Measurements from ENCODE around the gene TRPC4AP. TPM values are rescaled to one million over a fixed set of nuclear protein-coding genes. Genes with fewer than 3 reads are reported as not detected.

Gene TRPC4AP
- total and polyA plus RNA-seq, 2 of the 8 experiments (the other 6 are each of a cell fraction or from before 2014, with no cell fraction given): 73.1 to 74.8 TPM

GRCh38 chr20:35088231-35089145 lies 4.1 kb downstream of the TRPC4AP start:
- FAIRE-seq: no peak
- CTCF ChIA-PET (ENCODE audit: partially characterized antibody): interaction anchor here (0.6 to 1.5 kb wide), 3 partner anchors 31 to 176 kb away, joined by 3 to 4 read pairs (median 3); no protein-coding TSS in a partner anchor
- POLR2A ChIA-PET (ENCODE audit: partially characterized antibody): interaction anchor here (1.0 to 1.4 kb wide), 3 partner anchors 8 to 173 kb away, joined by 3 read pairs; no protein-coding TSS in a partner anchor

More at GRCh38 chr20:35088231-35089145, 4.1 kb downstream of the TRPC4AP start:
- H3K23me2 ChIP-seq (ENCODE audit: low read depth, low read length): peaks cover 9% of the 10 kb centered on the region
- H2AFZ ChIP-seq (ENCODE audit: low read length): no peak overlapping the region
- H3K79me1 ChIP-seq (ENCODE audit: low read depth, low read length): peaks cover 2% of the 10 kb centered on the region; the same call in 1 of the 2 replicates
- no peak overlapping the region for H3K18ac ChIP-seq (ENCODE audit: extremely low read depth, low read length)
- no peak overlapping the region for H2BK20ac ChIP-seq (ENCODE audit: low read length)
- no peak overlapping the region for H4K5ac ChIP-seq (ENCODE audit: insufficient read length, low read depth, low read length)
- H3K4me2 ChIP-seq (ENCODE audit: insufficient read depth in 1 of 2, low read depth in 2 of 2, low read length in 2 of 2): no peak overlapping the region
- no peak overlapping the region for H3K9ac ChIP-seq (replicated peaks in 1 of 4; ENCODE audit: extremely low read depth in 1 of 4, low read depth in 3 of 4, low read length in 3 of 4)
- H4K91ac ChIP-seq (replicated peaks; ENCODE audit: insufficient read length, low read length): no peak overlapping the region
- no peak overlapping the region for H3K14ac ChIP-seq (ENCODE audit: insufficient read length)
- no peaks in the 10 kb centered on the region for H3K9me3 ChIP-seq (ENCODE audit: insufficient read depth in 2 of 2, low read depth in 1 of 2, low read length in 1 of 2)
- no peak overlapping the region for H2BK12ac ChIP-seq (ENCODE audit: low read depth, low read length)
- H3K4me1 ChIP-seq (replicated peaks in 1 of 4; ENCODE audit: control insufficient read depth in 3 of 4, insufficient read depth in 4 of 4, low read length in 3 of 4): peaks cover 0 to 10% (median 4%) of the 10 kb centered on the region in 4 experiments; a peak in 5 of 7 replicates
- peaks cover 5 to 79% of the 10 kb centered on the region in 2 experiments; a peak in 3 of 4 replicates for H3K79me2 ChIP-seq (ENCODE audit: control insufficient read depth in 1 of 2, insufficient read depth in 2 of 2, low read length in 2 of 2)
- no peak overlapping the region for H3K4ac ChIP-seq (replicated peaks; ENCODE audit: insufficient read length, low read depth, low read length)
- no peak overlapping the region for H4K8ac ChIP-seq (ENCODE audit: extremely low read depth, insufficient read depth, low read length)
- H2AK5ac ChIP-seq (ENCODE audit: low read depth, low read length): no peak overlapping the region
- peaks cover 0 to 4% (median 3%) of the 10 kb centered on the region in 4 experiments; a peak in 2 of 8 replicates for H3K36me3 ChIP-seq (ENCODE audit: control insufficient read depth in 2 of 4, insufficient read depth in 4 of 4, low read length in 3 of 4)
- H2BK5ac ChIP-seq (ENCODE audit: low read depth, low read length): no peak overlapping the region
- no peak for DNase-seq (ENCODE audit: low read depth in 1 of 2, low spot score in 2 of 2)
- no peak for TF ChIP-seq ATF3 (IDR thresholded peaks at IDR 0.05; ENCODE audit: insufficient read depth, low read depth, low read length)
- TF ChIP-seq TEAD4 (IDR thresholded peaks at IDR 0.05; ENCODE audit: low read depth, low read length): no peak
- no peak for TF ChIP-seq BRCA1 (IDR thresholded peaks at IDR 0.05; ENCODE audit: low read depth, low read length)
- no peak for TF ChIP-seq EP300 (IDR thresholded peaks at IDR 0.05; ENCODE audit: borderline replicate concordance in 1 of 2, low read depth in 2 of 2, low read length in 2 of 2)
- no peak for TF ChIP-seq BCL11A (IDR thresholded peaks at IDR 0.05; ENCODE audit: low read depth in 2 of 2, low read length in 2 of 2)
- TF ChIP-seq TAF7 (optimal IDR thresholded peaks at IDR 0.05; ENCODE audit: borderline replicate concordance, low read depth, low read length): no peak
- no peak for TF ChIP-seq CBX5 (IDR thresholded peaks at IDR 0.05; ENCODE audit: low read depth, low read length)
- no peak for TF ChIP-seq POLR2A (IDR thresholded peaks at IDR 0.05; ENCODE audit: control extremely low read depth in 1 of 2, low read depth in 2 of 2, low read length in 2 of 2)
- H3K27me3 ChIP-seq (replicated peaks in 1 of 4; ENCODE audit: control insufficient read depth in 3 of 4, extremely low read depth in 1 of 4, insufficient read depth in 3 of 4, low read length in 3 of 4): no peaks in the 10 kb centered on the region
- no peak overlapping the region for H2BK120ac ChIP-seq (replicated peaks; ENCODE audit: low read depth, low read length)
- H3K56ac ChIP-seq (replicated peaks; ENCODE audit: insufficient read length, low read depth, low read length): no peak overlapping the region
- peaks cover 0 to 5% of the 10 kb centered on the region in 2 experiments for H4K20me1 ChIP-seq (replicated peaks in 1 of 2; ENCODE audit: control insufficient read depth in 1 of 2, insufficient read depth in 2 of 2, low read length in 2 of 2)
- no peak overlapping the region for H3K23ac ChIP-seq (ENCODE audit: insufficient read length)
- H3K27ac ChIP-seq (ENCODE audit: low read depth, low read length): no peak overlapping the region
- no peak overlapping the region for H2BK15ac ChIP-seq (ENCODE audit: low read length)
- no peak overlapping the region for H3K4me3 ChIP-seq (ENCODE audit: extremely low read depth in 1 of 4, insufficient read depth in 2 of 4, low read depth in 3 of 4, low read length in 4 of 4)
- WGBS, 2 experiments (ENCODE audit: extremely low coverage in 1 of 2, insufficient coverage in 1 of 2, insufficient read length in 1 of 2, insufficient replicate concordance in 2 of 2, low coverage in 1 of 2, low lambda C conversion rate in 2 of 2, missing lambda C conversion rate in 1 of 2): 85% methylated on average over 2 of the region's 2 CpGs; no CpG with 5 or more reads in 1 of the 2 experiments

All from H1 (cell line).